ENCODE measurements around the gene PRG2. TPM values are rescaled to one million over a fixed set of nuclear protein-coding genes. Genes with fewer than 3 reads are reported as not detected.

The PRG2 gene
- total RNA-seq, 1 donor from 2014 or later = not detected

GRCh38 chr11:57387289-57388030 lies 3.0 kb downstream of the PRG2 start:
- intact Hi-C loops (cut with DNase I) = no loop called here
- Histone ChIP-seq H3K27ac (no peak overlapping the region), H3K9me3 (no peaks in the 10 kb centered on the region), H3K4me3 (no peak overlapping the region), H3K27me3 (ENCODE audit: low read depth) (no peaks in the 10 kb centered on the region), H3K4me1 (no peaks in the 10 kb centered on the region), H3K36me3 (no peaks in the 10 kb centered on the region)
- ATAC-seq (no peak), DNase-seq (no peak)
- TF ChIP-seq CTCF (IDR thresholded peaks at IDR 0.05) = no peak

- no peak for TF ChIP-seq CTCF (IDR thresholded peaks at IDR 0.05)
- no peaks in the 10 kb centered on the region for H3K9me3 ChIP-seq
- ATAC-seq (no peak), DNase-seq (no peak)
- H3K4me3 ChIP-seq = no peak overlapping the region
- H3K27me3 ChIP-seq (ENCODE audit: low read depth) = no peaks in the 10 kb centered on the region
- no peaks in the 10 kb centered on the region for H3K36me3 ChIP-seq
- H3K4me1 ChIP-seq = no peaks in the 10 kb centered on the region
- intact Hi-C loops (cut with DNase I) = no loop called here
- no peak overlapping the region for H3K27ac ChIP-seq
Measured at GRCh38 chr11:57386178-57386940, 4.1 kb downstream of the PRG2 start.

GRCh38 chr11:57380975-57381374 lies 9.5 kb downstream of the PRG2 start, which contains the start of gene PRG3:
Gene PRG3 (minus strand): TSS chr11:57381150. CDS start chr11:57380708, 442 bp downstream.
- DNase-seq (no peak), ATAC-seq (no peak)
- no peak within 1 kb of the TSS for H3K4me3 ChIP-seq
- H3K9me3 ChIP-seq = no peaks in the 10 kb centered on the region
- no peaks in the 10 kb centered on the region for H3K4me1 ChIP-seq
- no peak within 1 kb of the TSS for H3K27ac ChIP-seq
- TF ChIP-seq CTCF (IDR thresholded peaks at IDR 0.05) = no peak
- H3K27me3 ChIP-seq (ENCODE audit: low read depth) = no peaks in the 10 kb centered on the region
- no peaks in the 10 kb centered on the region for H3K36me3 ChIP-seq
- intact Hi-C loops (cut with DNase I) = no loop called here

- Histone ChIP-seq H3K9me3 (no peaks in the 10 kb centered on the region), H3K36me3 (no peaks in the 10 kb centered on the region), H3K27me3 (ENCODE audit: low read depth) (no peaks in the 10 kb centered on the region), H3K27ac (no peak overlapping the region), H3K4me3 (no peak overlapping the region), H3K4me1 (no peaks in the 10 kb centered on the region)
- TF ChIP-seq CTCF (IDR thresholded peaks at IDR 0.05) = no peak
- ATAC-seq (no peak), DNase-seq (no peak)
- intact Hi-C loops (cut with DNase I) = no loop called here
Measured at GRCh38 chr11:57379732-57380131, 10.7 kb downstream of the PRG2 start.

- no peak for TF ChIP-seq CTCF (IDR thresholded peaks at IDR 0.05)
- no peak for DNase-seq
- intact Hi-C loops (cut with DNase I) = no loop called here
Measured at GRCh38 chr11:57378186-57378585, 12.3 kb downstream of the PRG2 start.

More at GRCh38 chr11:57378186-57378585, 12.3 kb downstream of the PRG2 start:
- Histone ChIP-seq H3K27me3 (ENCODE audit: low read depth) (no peaks in the 10 kb centered on the region), H3K4me1 (no peaks in the 10 kb centered on the region), H3K4me3 (no peak overlapping the region), H3K36me3 (no peaks in the 10 kb centered on the region), H3K9me3 (no peaks in the 10 kb centered on the region), H3K27ac (no peak overlapping the region)
- ATAC-seq = no peak
